ENCODE results near the gene RBM10.
A peak's percentile ranks its signal among the peaks of the same experiment; 100 is the strongest.

The RBM10 gene

DNA sequence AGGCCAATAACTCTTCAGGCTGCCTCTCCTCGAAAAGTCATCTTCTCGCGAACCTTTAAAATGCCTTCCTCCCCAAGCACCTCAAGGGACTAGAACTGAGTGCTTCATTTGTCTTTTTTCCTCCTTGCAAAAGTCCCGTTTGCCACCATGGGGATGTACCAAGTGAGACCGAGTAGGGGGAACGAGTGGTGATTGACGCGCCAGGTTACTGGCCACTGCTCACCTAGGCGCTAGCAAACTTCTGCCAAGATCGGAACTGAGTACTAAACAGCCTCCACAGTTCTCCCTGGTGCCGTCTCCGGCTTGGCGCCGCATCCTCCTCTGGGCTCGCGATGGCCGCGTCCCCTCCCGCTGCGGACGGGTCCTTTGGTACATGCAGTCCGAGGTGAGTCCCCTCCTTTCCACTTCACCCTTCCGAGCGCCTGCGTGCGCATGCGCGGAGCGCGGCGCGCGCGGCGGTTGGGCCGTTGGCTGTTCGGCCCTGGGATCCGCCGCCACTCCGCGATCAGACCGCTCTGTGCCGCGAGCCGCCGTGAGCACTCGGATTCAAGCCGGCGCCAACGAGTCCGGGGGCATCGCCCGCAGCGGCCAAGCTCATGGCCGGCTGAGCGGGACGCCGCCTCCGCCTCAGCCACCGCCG is 73.4 kb downstream of the RBM10 start, which contains the start of gene CDK16:
CDK16 (plus strand) TSS at position 402 of the 640 bp plus-strand sequence. CDS start 4,877 bp downstream, outside the sequence.
- peak; percentile 79 for DNase-seq (ENCODE audit: low spot score)

DNA sequence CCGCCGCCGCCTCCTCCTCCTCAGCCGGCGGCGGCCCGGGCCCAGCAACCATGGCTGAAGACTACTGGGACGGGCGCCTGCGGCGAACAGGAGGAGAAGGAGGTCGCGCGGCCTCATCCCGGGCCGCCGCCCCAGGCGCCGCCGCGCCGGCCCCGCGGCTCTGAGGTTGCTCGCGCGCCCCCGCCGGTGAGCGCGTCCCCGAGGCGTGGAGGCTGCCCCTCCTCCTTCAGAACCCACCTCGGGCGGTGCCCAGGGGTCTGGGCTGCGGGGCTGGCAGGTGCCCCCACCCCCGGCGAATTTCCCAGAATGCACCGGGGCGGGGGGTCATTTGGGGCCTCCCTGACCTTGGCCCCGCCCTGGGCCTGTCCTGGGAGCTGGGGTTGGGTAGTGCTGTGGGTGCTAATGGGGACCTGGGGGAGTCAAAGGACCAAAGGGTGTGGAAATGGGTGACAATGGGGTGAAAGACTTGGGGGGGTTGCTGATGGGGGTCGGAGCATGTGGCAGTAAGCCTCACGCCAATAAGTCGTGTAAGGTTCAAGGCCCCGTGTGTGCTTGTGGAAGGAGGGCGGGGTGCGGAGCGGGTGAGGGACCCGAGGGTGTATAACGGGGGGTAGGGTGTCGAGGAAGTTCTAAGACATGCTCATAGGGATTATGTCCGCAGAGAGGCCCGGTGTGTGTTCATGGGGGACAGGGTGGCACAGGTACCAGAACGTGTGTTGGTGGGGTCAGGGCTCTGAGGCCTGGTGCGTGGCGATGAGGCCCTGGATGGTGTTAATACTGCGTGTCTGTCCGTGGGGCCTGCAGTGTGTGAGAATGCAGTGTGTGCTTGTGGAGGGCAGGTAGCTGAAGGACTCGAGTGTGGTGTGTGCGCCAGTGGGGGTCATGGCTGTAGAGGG is 74.1 kb downstream of the RBM10 start:
- peak; percentile 49 for DNase-seq (ENCODE audit: low spot score)

DNA sequence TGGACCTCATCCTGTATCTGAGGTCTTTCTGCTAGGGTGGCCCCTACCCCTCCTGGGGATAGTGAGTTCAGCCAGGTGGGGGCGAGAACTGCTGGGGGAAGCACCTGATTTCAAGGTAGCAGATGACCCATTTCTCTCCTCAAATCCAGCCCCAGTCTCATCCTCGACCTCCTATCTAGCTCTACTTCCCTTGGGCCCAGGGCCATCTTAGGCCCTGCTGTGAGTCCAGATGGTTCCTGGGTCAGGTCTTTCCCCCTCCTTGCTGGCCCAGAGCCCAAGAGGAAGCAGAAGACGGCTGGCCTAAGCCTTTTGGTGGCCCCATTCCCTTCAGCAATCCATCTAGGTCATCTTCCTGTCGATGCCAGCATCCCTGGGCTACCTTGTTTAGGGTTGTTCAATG is 76.7 kb downstream of the RBM10 start:
- no peak for DNase-seq (ENCODE audit: low spot score)

DNA sequence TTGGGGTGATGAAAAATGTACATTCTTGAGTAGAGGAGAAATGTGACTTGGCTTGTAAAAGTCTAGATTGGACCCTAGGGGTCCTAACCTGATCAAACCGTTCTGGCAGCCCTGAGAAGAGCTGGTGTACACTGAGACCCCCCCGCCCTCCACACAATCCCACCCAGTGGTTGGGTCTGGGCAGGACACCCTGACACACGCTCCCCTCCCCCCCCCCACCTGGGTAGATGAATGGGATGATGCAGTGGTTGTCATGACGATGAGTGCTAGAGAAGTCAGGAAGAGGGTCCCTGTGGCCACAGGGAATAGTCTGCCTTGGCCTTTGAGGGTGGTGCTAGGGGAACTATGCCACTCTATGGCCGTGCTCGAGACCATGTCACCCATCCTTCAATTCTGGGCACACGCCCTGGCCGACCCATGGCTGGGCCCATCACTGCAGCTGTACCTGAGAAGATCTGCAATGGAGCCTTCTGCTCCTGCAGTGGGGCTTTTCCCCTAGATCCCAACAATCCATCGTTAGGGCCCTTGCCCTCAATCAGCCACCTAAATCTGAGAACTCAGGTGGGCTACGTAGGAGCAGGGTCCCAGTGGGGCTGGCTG is 77.8 kb downstream of the RBM10 start:
- DNase-seq (ENCODE audit: low spot score): no peak

DNA sequence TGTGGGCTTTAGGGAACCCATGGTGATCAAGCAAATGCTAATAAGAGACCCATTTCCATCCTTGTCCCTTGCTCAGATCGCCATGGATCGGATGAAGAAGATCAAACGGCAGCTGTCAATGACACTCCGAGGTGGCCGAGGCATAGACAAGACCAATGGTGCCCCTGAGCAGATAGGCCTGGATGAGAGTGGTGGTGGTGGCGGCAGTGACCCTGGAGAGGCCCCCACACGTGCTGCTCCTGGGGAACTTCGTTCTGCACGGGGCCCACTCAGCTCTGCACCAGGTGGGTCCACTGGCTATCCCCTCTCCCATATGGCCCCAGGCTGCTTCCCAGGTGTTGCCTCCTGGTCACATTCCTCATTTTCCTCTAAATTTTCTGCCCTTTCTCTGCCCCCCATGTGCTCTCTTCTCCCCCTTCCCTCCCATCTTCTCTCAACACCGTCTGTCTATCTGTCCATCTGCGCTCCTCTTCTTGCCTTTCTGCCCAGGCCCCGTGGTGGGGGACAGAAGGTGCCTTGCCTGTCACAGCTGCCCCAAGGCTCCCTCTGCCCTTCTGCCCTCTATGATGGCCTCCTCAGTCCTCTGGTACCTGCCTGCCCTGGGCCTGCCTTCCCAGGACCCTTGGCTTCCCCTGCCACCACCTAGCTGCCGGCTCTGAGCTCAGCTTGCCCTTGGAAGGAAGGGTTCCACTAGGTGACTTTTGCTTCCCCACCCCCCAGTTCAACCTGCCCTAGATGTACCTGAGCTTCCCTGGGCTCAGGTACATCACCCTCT is 78.6 kb downstream of the RBM10 start:
- no peak for DNase-seq (ENCODE audit: low spot score)

DNA sequence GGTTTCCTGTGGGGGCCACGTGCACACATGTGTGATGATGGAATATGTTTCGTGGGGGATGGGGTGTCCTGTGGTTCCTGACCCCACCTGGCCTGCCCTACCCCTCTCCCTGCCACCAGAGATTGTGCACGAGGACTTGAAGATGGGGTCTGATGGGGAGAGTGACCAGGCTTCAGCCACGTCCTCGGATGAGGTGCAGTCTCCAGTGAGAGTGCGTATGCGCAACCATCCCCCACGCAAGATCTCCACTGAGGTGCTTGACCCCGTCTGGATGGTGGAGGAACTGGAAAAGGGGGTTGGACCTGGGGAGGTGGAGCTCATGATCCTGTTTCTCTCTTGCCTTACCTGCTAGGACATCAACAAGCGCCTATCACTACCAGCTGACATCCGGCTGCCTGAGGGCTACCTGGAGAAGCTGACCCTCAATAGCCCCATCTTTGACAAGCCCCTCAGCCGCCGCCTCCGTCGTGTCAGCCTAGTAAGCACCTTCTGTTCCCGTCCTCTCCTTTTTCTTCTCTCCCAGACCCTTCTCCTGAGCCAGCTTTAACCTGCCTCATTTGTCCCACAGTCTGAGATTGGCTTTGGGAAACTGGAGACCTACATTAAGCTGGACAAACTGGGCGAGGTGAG is 79.4 kb downstream of the RBM10 start:
- no peak for DNase-seq (ENCODE audit: low spot score)

DNA sequence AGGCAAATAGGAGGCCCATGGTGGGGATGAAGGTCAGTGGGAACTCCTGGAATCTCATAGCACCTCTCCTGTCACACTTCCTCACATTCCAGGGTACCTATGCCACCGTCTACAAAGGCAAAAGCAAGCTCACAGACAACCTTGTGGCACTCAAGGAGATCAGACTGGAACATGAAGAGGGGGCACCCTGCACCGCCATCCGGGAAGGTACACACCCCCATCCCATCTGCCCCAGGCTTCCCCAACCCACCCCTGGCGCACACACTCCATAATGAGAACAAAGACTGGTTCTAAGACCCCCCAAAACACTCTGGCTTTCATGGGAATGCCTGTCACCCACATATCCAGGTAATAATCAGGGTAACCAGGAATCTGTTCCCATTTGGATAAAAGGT is 79.9 kb downstream of the RBM10 start:
- no peak for DNase-seq (ENCODE audit: low spot score)

DNA sequence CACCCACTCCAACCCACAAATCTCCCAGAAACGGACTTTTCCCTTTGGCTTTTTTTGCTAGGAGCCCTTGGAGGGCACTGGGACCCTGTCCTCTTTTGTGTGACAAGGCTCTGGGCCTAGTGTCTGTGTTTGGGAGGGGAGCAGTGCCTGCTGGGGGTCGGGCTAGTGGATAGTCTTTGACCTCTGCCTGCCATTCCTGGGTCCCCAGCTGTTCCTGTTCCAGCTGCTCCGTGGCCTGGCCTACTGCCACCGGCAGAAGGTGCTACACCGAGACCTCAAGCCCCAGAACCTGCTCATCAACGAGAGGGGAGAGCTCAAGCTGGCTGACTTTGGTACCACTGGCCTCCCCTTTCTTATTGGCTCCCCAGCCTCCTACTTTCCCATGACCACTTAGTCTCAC is 81.0 kb downstream of the RBM10 start:
- no peak for DNase-seq (ENCODE audit: low spot score)

DNA sequence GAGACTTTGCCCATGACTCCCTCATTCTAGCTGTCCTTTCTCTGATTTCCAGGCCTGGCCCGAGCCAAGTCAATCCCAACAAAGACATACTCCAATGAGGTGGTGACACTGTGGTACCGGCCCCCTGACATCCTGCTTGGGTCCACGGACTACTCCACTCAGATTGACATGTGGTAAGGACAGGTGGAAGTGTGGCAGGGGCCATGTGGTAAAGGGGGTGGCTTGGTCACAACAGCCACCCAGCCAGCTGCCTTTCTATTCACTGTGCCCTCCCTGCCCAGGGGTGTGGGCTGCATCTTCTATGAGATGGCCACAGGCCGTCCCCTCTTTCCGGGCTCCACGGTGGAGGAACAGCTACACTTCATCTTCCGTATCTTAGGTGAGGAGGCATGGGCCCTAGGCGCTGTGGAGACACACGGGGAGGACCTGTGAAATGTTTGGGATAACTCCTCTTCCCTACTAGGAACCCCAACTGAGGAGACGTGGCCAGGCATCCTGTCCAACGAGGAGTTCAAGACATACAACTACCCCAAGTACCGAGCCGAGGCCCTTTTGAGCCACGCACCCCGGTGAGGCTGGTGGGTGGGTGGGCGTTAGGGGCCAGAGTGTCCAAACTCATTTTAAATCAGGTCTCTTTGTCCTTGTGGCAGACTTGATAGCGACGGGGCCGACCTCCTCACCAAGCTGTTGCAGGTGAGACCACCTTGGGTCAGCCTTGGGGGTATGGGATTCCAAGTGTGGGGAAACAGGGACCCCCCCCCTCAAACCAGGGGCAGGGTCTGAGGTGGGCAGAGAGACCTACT is 81.7 kb downstream of the RBM10 start:
- no peak for DNase-seq (ENCODE audit: low spot score)

DNA sequence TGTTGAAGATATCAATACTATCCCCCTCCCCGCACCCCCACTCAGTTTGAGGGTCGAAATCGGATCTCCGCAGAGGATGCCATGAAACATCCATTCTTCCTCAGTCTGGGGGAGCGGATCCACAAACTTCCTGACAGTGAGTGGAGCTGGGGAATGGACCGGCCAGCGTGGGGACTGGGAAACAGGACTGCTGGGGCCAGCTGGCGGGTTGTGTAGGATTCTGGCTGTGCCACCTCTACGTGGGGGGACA is 82.2 kb downstream of the RBM10 start:
- no peak for DNase-seq (ENCODE audit: low spot score)

DNA sequence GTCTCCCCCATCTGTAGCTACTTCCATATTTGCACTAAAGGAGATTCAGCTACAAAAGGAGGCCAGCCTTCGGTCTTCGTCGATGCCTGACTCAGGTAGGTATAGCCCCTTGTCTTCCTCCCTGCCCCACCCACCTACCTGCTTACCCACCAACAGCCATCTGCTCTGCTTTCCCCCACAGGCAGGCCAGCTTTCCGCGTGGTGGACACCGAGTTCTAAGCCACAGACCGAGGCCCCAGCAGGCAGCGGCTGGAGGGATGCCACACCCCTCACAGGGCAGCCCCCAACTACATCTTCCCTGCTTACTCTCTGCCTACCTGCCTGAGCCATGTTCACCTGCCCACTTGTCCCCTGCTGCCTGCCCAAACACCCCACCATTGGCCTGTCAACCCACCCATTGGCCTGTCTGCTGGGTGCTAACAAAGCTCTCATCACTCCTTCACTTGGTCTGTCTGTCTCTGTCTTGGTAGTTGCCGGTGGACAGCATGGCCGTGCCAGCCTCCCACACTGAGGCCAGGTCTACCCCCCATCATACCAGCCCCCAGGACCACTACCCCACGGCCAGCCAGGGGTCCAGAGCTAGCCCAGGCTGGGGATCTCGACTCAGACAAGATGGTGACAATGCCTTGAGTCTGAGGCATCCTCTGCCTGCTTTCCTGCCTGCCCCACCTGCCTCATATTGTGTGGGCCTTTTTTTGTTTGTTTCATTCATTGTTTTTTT is 83.7 kb downstream of the RBM10 start:
- DNase-seq (ENCODE audit: low spot score): no peak

DNA sequence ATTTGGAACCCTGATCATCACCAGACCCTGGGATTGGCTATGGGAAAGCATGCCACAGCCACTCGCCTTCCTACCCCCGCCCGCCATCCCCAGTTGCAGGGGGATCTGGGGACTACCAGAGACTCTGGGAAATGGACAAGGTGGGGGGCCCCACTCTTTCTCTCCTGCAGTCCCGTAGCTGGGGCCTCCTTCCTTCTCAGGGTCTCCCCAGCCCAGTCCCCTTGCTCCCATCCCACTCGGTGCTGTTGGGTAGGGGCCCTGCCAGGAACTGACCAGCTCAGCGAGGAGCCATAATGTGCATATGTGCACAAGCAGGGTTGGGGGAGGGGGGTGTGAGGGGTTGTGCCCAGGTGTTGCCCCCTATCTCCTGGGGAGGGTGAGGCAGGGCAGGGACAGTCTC is 84.4 kb downstream of the RBM10 start:
- DNase-seq (ENCODE audit: low spot score): no peak

DNA sequence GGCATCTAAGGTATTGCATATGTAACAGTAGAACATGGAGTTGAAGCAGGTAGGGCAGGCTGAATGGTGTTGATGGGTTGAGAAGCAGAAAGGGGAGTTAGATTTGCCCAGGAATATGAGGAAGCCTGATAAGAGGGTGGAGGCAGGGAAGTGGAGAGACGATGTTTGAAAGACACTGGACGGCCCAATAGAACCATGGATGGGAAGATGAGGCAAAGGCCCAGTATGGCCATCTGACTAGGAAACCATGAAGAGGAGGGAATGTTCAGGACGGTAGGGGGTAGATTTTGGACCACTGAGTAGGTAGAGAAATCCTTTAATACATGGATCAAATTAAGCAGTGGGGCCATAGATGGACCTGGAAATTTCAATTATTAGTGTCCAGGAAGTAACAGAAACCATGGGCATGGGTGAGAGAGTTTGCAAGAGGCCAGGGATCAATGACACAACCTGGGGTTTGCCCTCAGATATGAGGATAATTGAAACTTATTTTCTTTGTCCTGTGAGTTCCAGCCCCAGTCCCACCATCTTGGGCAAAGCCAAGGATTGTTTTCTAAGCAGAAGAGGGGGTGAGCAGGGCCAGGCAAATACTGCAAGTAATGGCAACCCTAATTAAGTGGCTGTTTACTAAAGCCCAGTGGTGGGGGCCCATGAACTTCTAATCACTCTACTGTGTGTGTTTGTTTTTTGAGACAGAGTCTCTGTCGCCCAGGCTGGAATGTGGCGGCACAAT is 85.3 kb downstream of the RBM10 start:
- no peak for DNase-seq (ENCODE audit: low spot score)

DNA sequence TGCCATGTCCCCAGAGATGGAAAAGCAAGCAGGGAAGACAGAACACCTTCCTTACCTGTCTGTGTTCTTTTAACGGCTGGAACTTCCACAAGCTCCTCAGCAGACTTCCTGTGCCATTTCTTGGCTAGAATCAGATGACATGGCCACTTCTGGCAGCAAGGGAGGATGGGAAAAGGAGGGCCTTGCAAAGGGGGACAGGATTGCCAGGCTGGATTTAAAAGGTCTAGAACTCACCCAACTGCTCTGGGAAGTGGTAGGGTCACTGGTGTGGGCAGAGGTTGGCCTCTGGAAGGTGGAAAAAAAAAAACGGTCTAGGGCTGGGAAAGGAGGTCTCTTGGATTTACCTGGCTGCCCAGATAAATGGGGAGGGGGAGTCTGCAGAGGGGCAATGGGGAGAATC is 86.1 kb downstream of the RBM10 start:
- no peak for DNase-seq (ENCODE audit: low spot score)

DNA sequence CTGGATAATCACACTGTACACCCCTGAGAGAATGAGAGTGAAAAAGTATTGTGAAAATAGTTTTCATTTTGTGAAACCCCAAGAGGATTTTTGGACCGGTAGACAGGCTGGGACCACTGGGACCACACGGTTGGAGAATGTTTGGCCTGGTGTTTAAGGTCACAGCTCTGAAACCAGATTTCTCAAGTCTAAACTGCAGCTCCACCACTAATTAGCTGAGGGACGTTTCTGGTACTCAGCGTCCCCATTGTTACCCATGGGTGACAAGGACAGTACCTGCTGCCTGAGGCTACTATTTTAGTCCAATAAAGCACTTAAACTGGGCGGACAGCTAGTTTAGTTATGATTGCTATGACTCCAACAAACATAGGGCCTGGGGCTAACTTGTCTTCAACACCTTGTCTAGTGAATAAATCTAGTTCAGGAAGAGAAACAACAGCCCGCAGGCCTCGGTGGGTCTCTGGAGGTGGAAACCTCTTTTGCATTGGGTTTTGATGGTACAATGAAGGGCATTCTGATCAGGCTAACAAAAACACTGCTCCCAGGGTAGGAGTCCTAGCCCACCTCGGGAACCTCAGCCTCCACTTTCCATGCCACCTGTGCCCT is 87.3 kb downstream of the RBM10 start:
- no peak for DNase-seq (ENCODE audit: low spot score)

DNA sequence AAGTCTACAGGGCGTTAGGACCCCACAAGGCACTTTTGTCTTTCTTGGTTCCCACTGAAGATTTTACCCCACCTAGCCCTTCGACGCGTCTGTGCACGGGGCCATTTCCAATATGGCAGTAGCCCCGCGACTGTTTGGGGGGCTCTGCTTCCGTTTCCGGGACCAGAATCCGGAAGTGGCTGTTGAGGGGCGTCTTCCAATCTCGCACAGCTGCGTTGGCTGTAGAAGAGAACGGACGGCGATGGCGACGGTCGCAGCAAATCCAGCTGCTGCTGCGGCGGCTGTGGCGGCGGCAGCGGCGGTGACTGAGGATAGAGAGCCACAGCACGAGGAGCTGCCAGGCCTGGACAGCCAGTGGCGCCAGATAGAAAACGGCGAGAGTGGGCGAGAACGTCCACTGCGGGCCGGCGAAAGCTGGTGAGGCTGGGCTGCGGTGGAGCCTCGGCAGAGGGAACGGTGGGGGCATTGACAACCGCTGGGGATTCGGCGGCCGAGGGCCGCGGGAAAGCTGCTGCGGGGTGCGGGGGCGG is 87.8 kb downstream of the RBM10 start, which contains the start of gene USP11:
USP11 (plus strand) TSS at position 207 of the 530 bp plus-strand sequence; CDS start at position 242, 35 bp downstream.
- DNase-seq (ENCODE audit: low spot score): peak; percentile 28

DNA sequence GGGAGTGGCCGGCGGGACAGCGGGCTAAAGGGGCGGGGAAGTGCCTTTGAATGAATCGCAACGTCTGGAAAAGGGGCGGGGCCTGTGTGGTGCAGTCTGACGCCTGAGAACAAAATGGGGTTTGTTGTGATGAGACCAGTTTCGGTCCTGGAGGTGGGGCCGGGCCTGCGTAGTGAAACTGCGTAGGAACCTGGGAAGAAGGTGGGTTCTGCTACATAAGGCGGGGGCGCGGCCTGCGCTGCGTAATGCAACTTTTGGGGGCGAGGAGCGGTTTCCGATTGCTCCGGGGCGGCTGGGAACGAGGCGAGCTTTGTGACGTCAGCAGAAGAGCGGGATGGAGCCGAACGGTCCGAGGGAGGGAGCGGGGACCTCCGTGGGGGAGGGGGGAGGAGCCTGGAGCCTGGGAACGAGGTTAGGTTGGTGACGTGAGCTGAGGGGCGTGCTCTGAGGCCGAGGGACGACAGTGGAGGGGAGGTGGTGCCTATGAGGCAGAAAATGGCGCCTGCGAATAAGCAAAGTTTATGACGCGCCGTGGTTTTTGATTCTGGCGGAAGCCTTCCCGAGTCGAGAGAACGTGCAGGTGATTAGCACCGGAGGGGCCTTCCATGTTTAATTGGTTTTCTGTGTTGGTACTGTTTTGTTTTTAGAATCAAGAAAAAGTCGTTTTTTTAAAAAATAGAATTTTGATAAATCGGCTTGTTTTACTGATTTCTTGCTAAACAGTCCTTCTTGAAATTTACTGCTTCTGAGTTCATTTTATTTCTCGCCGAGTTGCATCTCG is 88.5 kb downstream of the RBM10 start:
- peak; percentile 94 for DNase-seq (ENCODE audit: low spot score)

DNA sequence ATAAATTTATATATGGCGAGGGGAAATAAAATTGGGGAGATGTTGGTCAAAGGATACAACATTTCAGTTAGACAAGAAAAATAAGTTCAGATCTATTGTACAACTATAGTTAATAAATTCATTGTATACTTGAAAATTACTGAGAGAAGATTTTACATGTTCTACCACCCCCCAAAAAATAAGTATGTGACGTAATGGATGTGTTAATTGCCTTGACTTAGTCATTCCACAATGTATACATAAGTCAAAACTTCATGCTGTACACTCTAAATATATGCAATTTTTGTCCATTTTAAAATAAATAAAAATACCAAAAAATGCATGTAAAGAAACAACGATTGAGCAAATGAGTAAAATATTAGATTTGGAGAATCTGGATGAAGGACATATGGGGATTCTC is 89.6 kb downstream of the RBM10 start:
- DNase-seq (ENCODE audit: low spot score): no peak

Measured in activated CD4-positive, alpha-beta T cell treated with anti-CD3 and anti-CD28 coated beads, Interleukin-2, Interleukin-4, amounts not matched to agents 100 ng/mL and 50 ng/mL, durations not matched to agents 16 hours and 8 hours (primary cell).